HCT116 (cell line): ENCODE measurements around the gene MBOAT7. TPM values are rescaled to one million over a fixed set of nuclear protein-coding genes. Genes with fewer than 3 reads are reported as not detected.

Experiments
- ATAC-seq: fragments of 200-7000 bp; cut with Tn5 transposase; 2 replicates; pipeline ENCODE4 v1.9.1; 2020; ENCODE audit warnings: mild to moderate bottlenecking, moderate library complexity
- BruUV-seq: library from RNA; stranded (reverse); fragments of 400-500 nt; replicated peaks from 2 replicates; lab custom pipeline; 2021; lab: Mats Ljungman, UMichigan
- CTCF ChIA-PET: fragments of 300-600 bp; sonication (Branson Sonifier 250); formaldehyde crosslinking; loops from one replicate; lab custom pipeline; 2021; ENCODE audit warnings: antibody characterized with exemption; lab: Charles Lee
- POLR2A ChIA-PET: fragments of 300-600, 350-600 bp; sonication (Branson Sonifier 250); formaldehyde crosslinking; loops from one replicate; lab custom pipeline; 2021; ENCODE audit warnings: antibody characterized with exemption; lab: Charles Lee
- RAD21 ChIA-PET, 2 experiments: fragments of 300-600 bp; sonication (Branson Sonifier 250); formaldehyde crosslinking; loops; one replicate each; lab custom pipeline; 2023; ENCODE audit warnings: low total read pairs in 2 of 2; ENCODE audit not compliant: uncharacterized antibody in 2 of 2, unreplicated experiment in 2 of 2, low non-redundant PET in 1 of 2; lab: Charles Lee
- DNase-seq: peaks from one replicate; pipeline ENCODE4 v3.0.0-alpha.2; 2010; ENCODE audit warnings: low read depth, low spot score
- H2AFZ ChIP-seq: fragments of 200-600 bp; shearing (Covaris generic), sonication (generic); 2 replicates; pipeline ENCODE4 v1.6.1; 2017; ENCODE audit warnings: low read depth, mixed run types, mixed read lengths, antibody characterized with exemption, low read length; ENCODE audit not compliant: poor library complexity, severe bottlenecking
- H3K27ac ChIP-seq: 2 replicates; pipeline ENCODE4 v1.5.1; 2012; ENCODE audit warnings: low read depth, low read length
- H3K27me3 ChIP-seq: fragments of 200-600 bp; sonication (generic); 2 replicates; pipeline ENCODE4 v1.6.1; 2016; ENCODE audit warnings: mixed run types, low read length, mixed read lengths; ENCODE audit not compliant: insufficient read depth
- H3K36me3 ChIP-seq, 2 experiments: fragments of 200-500 bp in 1 of 2; fragments of 200-600 bp in 1 of 2; sonication (Bioruptor generic) in 1 of 2; sonication (generic) in 1 of 2; 2 replicates each; pipeline versions ENCODE4 v1.5.1 to v1.6.1; 2014 to 2016; ENCODE audit warnings: low read length in 2 of 2, inconsistent platforms in 1 of 2, mixed read lengths in 1 of 2, mixed run types in 1 of 2; ENCODE audit not compliant: insufficient read depth in 2 of 2, control insufficient read depth in 1 of 2
- H3K4me1 ChIP-seq, 2 experiments: fragments of 200-600 bp in 1 of 2; sonication (generic) in 1 of 2; 2 replicates each; pipeline versions ENCODE4 v1.5.1 to v1.6.1; 2012 to 2017; ENCODE audit warnings: low read length in 2 of 2, inconsistent platforms in 1 of 2, mild to moderate bottlenecking in 1 of 2, mixed read lengths in 1 of 2, mixed run types in 1 of 2, moderate library complexity in 1 of 2; ENCODE audit not compliant: insufficient read depth in 2 of 2, control insufficient read depth in 1 of 2
- H3K4me2 ChIP-seq: fragments of 200-600 bp; sonication (generic); 2 replicates; pipeline ENCODE4 v1.6.1; 2017; ENCODE audit warnings: mixed run types, low read length, mixed read lengths
- H3K4me3 ChIP-seq, 2 experiments: fragments of 200-600 bp in 1 of 2; sonication (generic) in 1 of 2; replicated peaks in 1 of 2; 2 replicates each; pipeline ENCODE4 v1.5.1; 2011 to 2016; ENCODE audit warnings: low read length in 2 of 2, control low read depth in 1 of 2, low read depth in 1 of 2, mild to moderate bottlenecking in 1 of 2, mixed read lengths in 1 of 2, mixed run types in 1 of 2
- H3K79me2 ChIP-seq: fragments of 200-600 bp; sonication (generic); 2 replicates; pipeline ENCODE4 v1.6.1; 2017; ENCODE audit warnings: mild to moderate bottlenecking, mixed run types, low read length, moderate library complexity, mixed read lengths; ENCODE audit not compliant: insufficient read depth
- H3K9ac ChIP-seq: fragments of 200-600 bp; sonication (generic); 2 replicates; pipeline ENCODE4 v1.6.1; 2016; ENCODE audit warnings: low read length, mixed read lengths
- H3K9me2 ChIP-seq: fragments of 200-600 bp; sonication (generic), shearing (Covaris generic); 2 replicates; pipeline ENCODE4 v1.6.1; 2017; ENCODE audit warnings: mixed run types, mild to moderate bottlenecking, moderate library complexity; ENCODE audit not compliant: insufficient read depth
- H3K9me3 ChIP-seq, 2 experiments: fragments of 200-500 bp in 1 of 2; fragments of 200-600 bp in 1 of 2; sonication (Bioruptor generic) in 1 of 2; sonication (generic) in 1 of 2; 2 replicates each; pipeline ENCODE4 v1.6.1; 2014 to 2017; ENCODE audit warnings: low read length in 2 of 2, mixed read lengths in 2 of 2, inconsistent platforms in 1 of 2, low read depth in 1 of 2, mild to moderate bottlenecking in 1 of 2, mixed run types in 1 of 2, moderate library complexity in 1 of 2; ENCODE audit not compliant: control insufficient read depth in 1 of 2, insufficient read depth in 1 of 2
- H4K20me1 ChIP-seq: fragments of 200-600 bp; sonication (generic), shearing (Covaris generic); 2 replicates; pipeline ENCODE4 v1.6.1; 2017; ENCODE audit warnings: mixed run types, mild to moderate bottlenecking, moderate library complexity; ENCODE audit not compliant: insufficient read depth
- ATF3 ChIP-seq: IDR thresholded peaks from 2 replicates; pipeline ENCODE4 v1.6.1; 2012
- CEBPB ChIP-seq: IDR thresholded peaks from 2 replicates; pipeline ENCODE4 v1.6.1; 2012; ENCODE audit warnings: low read depth
- CTCF ChIP-seq, 3 experiments: fragments of 200-600 bp in 1 of 3; sonication (generic) in 1 of 3; IDR thresholded peaks in 2 of 3; conservative IDR thresholded peaks in 1 of 3; 2 replicates each; pipeline ENCODE4 v1.5.1; 2012 to 2017; ENCODE audit warnings: low read depth in 2 of 3, low read length in 2 of 3, antibody characterized with exemption in 1 of 3, borderline replicate concordance in 1 of 3, control low read depth in 1 of 3, mild to moderate bottlenecking in 1 of 3, mixed read lengths in 1 of 3, mixed run types in 1 of 3, moderate library complexity in 1 of 3; ENCODE audit not compliant: insufficient read depth in 1 of 3
- EGR1 ChIP-seq: IDR thresholded peaks from 2 replicates; pipeline ENCODE4 v1.6.1; 2012; ENCODE audit warnings: low read depth
- EZH2 ChIP-seq: fragments of 200-600 bp; sonication (generic); IDR thresholded peaks from 2 replicates; pipeline ENCODE4 v1.6.1; 2017; ENCODE audit warnings: antibody characterized with exemption, mixed run types
- EZH2phosphoT487 ChIP-seq: fragments of 200-600 bp; IDR thresholded peaks from 2 replicates; pipeline ENCODE4 v1.6.1; 2018; ENCODE audit warnings: antibody characterized with exemption, borderline replicate concordance
- JUND ChIP-seq: IDR thresholded peaks from 2 replicates; pipeline ENCODE4 v1.6.1; 2012
- POLR2A ChIP-seq: IDR thresholded peaks from 2 replicates; pipeline ENCODE4 v1.7.0; 2011; ENCODE audit warnings: borderline replicate concordance; ENCODE audit not compliant: insufficient read depth, insufficient read length; ENCODE audit errors: extremely low read depth
- REST ChIP-seq: IDR thresholded peaks from 2 replicates; pipeline ENCODE4 v1.6.1; 2012; ENCODE audit warnings: low read depth
- SP1 ChIP-seq: IDR thresholded peaks from 2 replicates; pipeline ENCODE4 v1.6.1; 2012; ENCODE audit warnings: low read depth
- YY1 ChIP-seq: IDR thresholded peaks from 2 replicates; pipeline ENCODE4 v1.6.1; 2011; ENCODE audit warnings: low read length, low read depth, moderate library complexity, mild to moderate bottlenecking; ENCODE audit not compliant: insufficient replicate concordance; ENCODE audit errors: extremely low read depth
- ZBTB33 ChIP-seq: IDR thresholded peaks from 2 replicates; pipeline ENCODE4 v1.6.1; 2011; ENCODE audit warnings: mild to moderate bottlenecking, low read length, moderate library complexity; ENCODE audit not compliant: insufficient replicate concordance; ENCODE audit errors: extremely low read depth
- ZFX ChIP-seq: fragments of 450-650 bp; IDR thresholded peaks from 2 replicates; pipeline ENCODE4 v1.6.1; 2017
- intact Hi-C: fragments of 100-400 bp; cut with micrococcal nuclease; formaldehyde crosslinking; loops from 2 replicates; pipeline ENCODE4 v1.10.0; 2022
- total RNA-seq: library from RNA; stranded (reverse); gene quantifications from one replicate; pipeline ENCODE4 v1.2.1, GENCODE V29; 2021; ENCODE audit not compliant: unreplicated experiment

Gene MBOAT7
- total RNA-seq, 1 experiment from 2014 or later = 113 TPM

GRCh38 chr19:54133312-54133956 is 55.9 kb downstream of the MBOAT7 start (continued):
- TF ChIP-seq REST (no peak), CEBPB (no peak), EGR1 (no peak), ATF3 (no peak), ZFX (no peak), EZH2 (no peak), EZH2phosphoT487 (no peak)
- TF ChIP-seq, all 23 proteins: peak for 0

- DNase-seq = no peak
Observed at GRCh38 chr19:54129617-54129996, 59.8 kb downstream of the MBOAT7 start.

More at GRCh38 chr19:54129617-54129996, 59.8 kb downstream of the MBOAT7 start:
- Histone ChIP-seq H3K27ac (no peak overlapping the region), H3K36me3 (peaks cover 22 to 31% of the 10 kb centered on the region in 2 experiments; a peak in 3 of 4 replicates), H4K20me1 (no peaks in the 10 kb centered on the region), H3K4me2 (no peak overlapping the region), H3K79me2 (no peaks in the 10 kb centered on the region), H2AFZ (no peak overlapping the region), H3K4me1 (peaks cover 5 to 6% of the 10 kb centered on the region in 2 experiments; a peak in 2 of 4 replicates), H3K27me3 (no peaks in the 10 kb centered on the region), H3K9ac (no peak overlapping the region), H3K9me2 (no peaks in the 10 kb centered on the region), H3K4me3 (no peak overlapping the region), H3K9me3 (no peaks in the 10 kb centered on the region)
- ChIA-PET RAD21 (no interaction called here), POLR2A (no interaction called here), CTCF (no interaction called here)
- BruUV-seq = no TSS peak
- ATAC-seq = no peak
- intact Hi-C loops = no loop called here
- TF ChIP-seq POLR2A (no peak), CTCF (IDR thresholded peaks at IDR 0.05 in 2 of 3, conservative IDR thresholded peaks at IDR 0.05 in 1 of 3; ENCODE audit: borderline replicate concordance in 1 of 3, insufficient read depth in 1 of 3, low read depth in 2 of 3, low read length in 2 of 3) (no peak), REST (no peak), ZBTB33 (no peak), SP1 (no peak), JUND (no peak), YY1 (no peak)
